Measurements from ENCODE around the gene CYP1A2.

The CYP1A2 gene

DNA sequence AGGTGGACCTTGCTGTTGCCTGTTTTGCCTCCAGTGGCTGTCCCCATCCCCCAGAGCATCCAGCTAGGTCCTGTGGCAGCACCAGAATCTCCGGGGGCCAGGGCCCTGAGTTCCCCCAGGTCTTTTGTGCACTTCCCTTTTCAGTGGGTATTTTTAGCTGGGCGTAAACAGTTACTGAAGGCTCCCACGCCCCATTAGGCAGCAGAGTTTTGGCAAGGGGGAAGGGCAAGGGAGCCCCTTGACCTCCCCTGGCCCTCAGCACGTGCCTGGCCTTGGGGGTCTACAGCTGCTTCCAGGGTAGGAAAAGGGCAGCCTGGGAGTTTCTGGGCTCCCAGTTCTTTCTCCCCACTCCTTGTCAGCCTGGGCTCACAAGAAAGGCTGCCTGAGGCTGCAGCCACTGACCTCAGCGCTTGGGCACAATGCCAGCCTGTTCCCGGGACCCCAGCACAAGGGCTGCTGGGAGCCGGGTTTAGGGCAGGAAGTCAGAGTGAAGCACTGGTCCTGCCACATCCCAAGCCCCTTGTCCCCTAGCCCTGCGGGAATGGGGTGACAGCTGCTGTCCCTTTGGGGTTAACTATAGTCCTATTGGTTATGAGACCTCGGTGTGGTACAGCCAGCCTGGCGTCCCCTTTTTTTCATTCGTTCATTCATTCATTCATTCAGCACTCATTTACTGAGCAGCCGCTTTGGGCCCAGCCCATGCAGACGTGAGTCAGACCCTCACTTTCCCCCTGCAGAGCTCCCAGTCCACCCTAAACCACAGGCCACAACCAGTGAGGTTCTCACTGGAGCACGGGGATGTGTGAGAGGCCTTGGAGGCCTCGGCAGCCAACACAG is 41.7 kb downstream of the CYP1A2 start:
- DNase-seq: no peak

DNA sequence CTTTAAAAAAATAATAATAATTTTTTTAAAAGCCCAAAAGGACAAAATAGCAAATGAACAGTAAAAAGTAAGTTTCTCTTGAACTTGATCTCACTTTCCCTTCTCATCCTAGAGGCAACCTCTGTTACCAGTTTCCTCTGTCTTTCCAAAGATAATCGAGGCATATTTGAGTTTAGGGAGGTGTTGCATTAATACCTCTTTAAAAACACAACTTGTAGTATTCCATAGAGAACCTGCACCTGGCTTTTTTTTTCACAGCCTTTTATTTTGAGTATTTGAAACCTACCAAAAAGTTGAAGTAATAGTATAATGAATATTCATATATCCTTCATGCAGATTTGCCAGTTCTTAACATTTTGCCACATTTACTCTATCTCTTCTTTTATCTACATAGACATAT is 42.4 kb downstream of the CYP1A2 start:
- DNase-seq: no peak

DNA sequence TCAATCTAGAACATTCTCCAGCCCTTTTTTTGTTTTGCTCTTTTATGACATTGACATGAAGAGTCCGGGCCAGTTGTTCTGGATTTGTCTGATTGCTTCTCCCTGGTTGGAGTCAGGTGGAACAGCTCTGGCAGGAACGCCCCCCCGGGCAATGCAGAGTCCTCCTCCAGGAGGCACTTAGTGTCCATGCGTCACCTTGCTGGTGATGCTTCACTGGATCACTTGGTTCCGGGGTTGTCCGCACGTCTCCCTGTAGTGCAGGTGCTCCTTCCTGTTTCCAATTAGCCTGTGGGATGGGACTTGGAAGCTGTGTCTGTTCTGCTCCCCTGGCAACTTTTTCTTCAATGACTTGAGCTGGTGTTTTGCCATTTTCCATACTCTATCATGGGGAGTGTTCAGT is 43.0 kb downstream of the CYP1A2 start:
- DNase-seq: no peak

DNA sequence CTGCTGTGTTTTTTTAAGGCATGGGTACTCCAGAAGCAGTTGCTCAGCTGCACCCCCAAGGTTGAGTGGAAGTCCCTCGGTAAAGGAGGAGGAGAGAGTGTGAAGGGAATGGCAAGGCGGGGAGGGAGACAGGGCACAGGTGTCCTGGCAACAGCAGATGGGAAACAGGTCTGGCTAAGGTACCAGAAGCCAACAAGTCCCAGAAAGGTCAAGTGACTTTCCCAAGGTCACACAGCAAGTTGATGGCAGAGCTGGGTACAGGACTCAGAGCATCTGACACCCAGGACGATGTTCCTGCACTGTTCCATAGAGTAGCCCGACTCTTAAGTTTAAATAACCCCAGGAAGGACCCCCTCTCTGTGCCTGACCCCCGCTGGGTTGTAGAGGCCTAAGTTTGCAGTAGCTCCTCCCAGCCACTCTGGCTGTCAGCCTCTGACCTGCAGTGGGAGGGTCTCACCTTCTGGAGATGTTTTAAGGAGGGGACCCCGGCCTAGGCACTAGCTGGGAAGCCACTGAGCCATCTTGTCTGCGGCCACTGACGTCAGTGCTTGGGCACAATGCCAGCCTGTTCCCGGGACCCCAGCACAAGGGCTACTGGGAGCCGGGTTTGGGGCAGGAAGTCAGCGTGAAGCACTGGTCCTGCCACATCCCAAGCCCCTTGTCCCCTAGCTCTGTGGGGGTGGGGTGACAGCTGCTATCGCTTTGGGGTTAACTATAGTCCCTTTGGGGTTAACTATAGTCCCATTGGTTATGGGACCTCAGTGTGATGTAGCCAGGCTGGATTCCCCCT is 43.8 kb downstream of the CYP1A2 start:
- no peak for DNase-seq

DNA sequence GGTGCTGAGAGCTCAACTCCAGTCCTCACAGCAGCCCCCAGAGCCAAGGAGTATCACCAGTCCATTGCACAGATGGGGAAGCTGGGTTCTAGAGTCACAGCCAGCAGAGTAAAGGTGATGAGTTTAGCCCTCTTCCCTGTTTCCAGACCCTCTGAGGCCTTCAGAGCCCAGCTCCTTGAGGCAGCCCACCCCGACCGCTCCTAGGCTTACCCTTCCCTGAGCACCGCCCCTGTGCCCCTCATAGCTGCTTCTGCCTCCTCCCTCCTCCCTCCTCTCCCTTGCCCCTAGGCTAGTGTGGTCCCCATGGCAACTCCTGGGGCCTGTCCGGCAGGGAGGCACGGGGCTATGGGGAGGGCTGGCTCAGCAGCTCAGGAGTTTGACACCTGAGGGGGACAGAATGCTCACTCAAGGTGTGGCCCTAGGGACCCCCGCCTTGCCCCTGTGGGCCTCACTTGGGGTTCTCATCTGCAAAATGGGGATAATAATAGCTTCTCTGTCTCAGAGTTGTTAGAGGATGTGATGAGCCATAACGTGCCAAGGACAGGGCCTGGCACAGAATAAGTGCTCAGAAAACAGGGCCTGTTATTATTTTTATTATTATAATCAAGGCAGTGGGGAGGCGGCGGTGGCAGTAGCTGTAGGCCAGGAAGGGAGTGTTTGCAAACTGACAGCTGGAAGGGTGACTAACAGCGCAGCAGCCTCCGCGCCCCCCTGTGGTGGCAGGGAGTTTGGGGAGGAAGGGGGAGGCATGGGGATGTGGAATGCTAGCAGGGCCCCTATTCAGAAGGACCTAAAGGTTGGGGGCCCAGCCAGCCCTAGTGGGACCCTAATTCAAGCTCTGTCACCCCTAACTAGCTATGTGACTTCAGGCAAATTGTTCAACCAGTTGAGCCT is 44.7 kb downstream of the CYP1A2 start:
- DNase-seq: no peak

DNA sequence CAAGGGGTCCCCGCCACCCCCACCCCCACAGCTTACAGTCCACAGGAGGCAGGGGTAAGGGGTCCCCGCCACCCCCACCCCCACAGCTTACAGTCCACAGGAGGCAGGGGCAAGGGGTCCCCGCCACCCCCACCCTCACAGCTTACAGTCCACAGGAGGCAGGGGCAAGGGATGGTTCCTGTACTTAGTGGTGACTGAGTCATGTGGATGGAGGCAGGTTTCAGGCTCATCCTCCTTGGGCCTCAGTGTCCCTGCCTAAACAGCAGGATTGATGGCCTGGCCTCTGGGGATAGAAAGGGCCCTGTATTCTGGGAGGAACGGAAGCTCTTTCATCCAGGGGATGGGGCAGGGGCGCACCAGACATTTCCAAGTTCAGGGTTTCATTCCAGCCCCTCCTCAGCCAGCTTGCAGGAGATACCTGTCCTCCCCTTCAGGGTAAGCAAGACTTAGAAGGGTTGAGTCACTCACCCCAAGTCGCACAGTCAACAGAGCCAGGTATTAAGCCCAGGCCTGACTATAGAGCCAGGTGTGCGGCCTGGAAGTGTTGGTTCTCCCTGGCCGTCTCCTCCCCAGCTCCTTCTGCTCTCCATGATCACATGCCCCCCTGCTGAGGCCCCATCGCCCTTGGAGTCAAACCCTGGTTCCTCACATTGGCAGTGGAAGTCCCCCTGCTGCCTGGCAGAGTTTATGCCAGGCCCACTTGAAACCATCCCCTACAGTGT is 45.8 kb downstream of the CYP1A2 start:
- DNase-seq: no peak

DNA sequence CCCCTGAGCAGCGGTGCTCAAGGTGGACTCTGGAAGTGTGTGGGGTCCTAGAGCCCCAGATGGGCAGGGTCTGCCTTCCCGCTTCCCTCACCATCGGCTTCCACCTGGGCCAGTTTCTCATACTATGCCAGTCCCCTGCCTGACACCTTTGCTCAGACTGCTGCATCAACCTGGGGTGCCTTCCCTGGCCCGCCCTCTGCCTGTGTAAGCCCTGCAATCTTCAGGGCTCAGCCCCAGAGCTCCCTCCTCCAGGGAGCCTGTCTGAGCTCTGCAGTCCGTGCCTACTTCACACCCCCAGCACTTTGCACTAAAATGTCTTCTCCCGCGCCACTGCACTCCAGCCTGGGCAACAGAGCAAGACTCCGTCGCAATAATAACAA is 46.3 kb downstream of the CYP1A2 start:
- DNase-seq: no peak

DNA sequence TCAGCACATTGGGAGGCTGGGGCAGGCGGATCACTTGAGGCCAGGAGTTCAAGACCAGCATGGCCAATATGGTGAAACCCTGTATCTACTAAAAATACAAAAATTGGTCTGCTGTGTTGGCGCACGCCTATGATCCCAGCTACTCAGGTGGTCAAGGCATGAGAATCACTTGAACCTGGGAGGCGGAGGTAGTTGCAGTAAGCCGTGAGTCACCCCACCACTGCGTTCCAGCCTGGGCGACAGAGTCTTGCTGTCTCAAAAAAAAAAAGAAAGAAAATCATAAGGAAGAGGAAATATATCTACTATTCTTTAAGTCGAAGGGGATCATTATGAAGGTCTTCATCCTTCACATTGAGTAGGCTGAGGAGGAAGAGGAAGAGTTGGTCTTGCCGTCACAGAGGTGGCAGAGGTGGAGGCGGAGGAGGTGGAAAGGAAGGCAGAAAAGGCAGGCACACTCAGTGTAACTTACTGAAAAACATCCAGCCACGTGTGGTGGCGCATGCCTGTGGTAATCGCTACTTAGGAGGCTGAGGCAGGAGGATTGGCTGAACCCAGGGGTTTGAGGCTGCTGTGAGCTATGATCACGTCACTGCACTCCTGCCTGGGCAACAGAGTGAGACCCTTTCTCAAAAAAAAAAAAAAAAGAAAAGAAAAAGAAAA is 47.5 kb downstream of the CYP1A2 start:
- no peak for DNase-seq

DNA sequence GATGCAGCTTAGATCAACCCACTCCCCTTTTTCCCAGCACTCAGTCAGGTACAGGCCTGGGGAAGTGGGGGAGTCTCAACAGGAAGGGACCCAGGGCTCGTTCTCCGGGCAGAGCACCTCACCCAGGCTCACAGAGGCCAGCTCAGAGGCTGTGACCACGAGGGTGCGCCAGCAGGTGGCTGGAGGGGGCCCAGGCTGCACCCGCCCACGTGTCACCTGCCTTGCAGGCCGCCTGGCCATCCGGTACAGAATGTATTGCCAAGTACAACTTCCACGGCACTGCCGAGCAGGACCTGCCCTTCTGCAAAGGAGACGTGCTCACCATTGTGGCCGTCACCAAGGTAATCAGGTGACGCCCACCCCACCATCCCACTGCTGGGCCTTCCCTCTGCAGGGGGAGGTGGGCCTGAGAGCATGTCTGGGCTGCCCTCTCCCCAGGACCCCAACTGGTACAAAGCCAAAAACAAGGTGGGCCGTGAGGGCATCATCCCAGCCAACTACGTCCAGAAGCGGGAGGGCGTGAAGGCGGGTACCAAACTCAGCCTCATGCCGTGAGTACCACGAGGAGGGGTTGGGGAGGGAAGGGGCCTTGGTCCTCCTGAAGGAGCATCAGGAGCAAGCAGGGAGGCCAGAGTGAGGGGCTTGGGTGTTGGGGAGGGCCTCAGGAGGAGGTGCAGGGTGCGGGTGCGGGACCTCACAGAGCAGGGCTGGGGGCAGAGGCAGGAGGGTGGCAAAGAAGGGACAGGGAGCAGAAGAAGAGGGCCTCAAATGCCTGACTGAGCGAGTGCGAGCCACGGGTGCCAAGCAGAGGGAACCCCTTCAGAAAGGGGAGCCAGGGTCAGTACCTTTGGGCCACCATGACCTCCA is 50.0 kb downstream of the CYP1A2 start:
- no peak for DNase-seq

DNA sequence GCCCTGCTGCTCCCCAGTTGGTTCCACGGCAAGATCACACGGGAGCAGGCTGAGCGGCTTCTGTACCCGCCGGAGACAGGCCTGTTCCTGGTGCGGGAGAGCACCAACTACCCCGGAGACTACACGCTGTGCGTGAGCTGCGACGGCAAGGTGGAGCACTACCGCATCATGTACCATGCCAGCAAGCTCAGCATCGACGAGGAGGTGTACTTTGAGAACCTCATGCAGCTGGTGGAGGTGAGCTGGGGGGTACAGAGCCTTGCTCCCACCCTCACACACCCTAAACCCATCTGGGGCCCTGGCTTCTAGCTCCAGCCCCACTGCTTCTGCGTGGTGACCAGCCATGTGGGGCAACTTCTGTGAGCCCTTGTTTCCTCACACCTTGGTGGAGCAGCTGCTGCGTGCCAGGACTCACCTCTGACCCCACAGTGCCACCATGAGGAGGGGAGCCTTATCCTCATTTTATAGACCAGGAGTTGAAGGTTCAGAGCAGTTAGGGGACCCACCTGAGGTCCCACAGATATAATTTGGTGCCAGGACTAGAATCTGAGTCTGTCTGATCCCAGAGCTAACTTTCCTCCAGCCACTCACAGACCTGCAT is 50.7 kb downstream of the CYP1A2 start:
- DNase-seq: no peak

DNA sequence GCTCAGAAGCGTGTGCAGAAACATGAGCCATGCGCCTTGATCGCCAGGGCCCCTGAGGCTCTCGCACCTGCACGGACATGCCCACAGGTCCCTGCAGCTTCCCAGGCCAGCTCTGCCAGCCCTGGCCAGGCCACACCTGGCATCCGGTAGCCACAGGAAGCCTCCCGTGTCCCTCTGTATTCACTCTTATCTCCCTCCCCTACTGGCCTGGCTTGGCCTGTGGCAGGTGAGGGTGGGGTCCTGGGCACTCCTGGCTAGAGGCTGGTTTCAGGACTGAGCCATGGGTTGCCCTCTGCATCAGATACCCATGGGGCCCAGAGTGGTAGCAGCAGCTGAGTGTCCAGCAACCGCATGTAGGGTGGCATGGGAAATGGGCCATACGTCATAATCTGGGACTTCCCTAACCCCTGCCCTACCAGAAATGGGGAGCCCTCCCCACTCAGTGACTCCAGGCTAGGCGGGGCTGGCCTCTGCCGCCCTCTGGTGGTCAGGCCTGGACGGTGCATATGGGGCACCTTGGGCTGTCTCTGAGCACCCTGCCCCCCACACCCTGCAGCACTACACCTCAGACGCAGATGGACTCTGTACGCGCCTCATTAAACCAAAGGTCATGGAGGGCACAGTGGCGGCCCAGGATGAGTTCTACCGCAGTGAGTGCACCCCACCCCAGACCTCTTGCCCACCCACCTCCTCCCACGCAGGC is 51.4 kb downstream of the CYP1A2 start:
- peak; percentile 75 for DNase-seq

DNA sequence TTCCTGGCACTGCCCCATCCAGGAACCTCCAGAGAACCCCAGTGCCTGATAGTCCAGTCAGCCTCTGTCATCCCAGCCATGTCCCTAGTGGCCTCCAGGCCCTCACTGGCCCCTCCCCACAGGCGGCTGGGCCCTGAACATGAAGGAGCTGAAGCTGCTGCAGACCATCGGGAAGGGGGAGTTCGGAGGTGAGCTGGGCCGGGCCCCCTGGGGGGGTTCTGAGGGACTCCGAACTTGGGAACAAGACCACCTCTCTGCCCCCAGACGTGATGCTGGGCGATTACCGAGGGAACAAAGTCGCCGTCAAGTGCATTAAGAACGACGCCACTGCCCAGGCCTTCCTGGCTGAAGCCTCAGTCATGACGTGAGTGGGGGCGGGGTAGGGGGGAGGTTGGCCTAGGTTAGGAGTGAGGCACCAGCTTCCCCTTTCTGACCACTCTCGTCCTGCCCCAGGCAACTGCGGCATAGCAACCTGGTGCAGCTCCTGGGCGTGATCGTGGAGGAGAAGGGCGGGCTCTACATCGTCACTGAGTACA is 52.0 kb downstream of the CYP1A2 start:
- DNase-seq: no peak

DNA sequence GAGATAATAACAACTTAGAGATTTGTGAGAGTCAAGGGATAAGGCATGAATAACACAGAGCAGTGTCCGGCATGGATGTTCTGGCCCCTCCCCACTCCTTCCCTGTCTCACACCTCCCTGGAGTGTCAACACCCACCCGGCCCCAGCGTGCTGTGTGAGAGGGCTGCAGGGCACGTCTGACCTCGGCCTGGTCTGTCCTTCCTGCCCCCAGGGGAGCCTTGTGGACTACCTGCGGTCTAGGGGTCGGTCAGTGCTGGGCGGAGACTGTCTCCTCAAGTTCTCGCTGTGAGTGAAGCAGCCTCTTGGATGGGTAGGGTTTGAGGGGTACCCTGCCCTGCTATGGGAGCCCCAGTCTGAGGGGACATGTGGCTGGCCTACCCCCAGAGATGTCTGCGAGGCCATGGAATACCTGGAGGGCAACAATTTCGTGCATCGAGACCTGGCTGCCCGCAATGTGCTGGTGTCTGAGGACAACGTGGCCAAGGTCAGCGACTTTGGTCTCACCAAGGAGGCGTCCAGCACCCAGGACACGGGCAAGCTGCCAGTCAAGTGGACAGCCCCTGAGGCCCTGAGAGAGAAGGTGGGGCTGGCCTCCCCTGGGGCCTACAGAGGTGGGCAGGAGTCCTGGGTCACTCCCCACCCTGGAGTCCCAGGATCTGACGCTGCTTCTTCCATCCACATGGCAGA is 52.8 kb downstream of the CYP1A2 start:
- no peak for DNase-seq

DNA sequence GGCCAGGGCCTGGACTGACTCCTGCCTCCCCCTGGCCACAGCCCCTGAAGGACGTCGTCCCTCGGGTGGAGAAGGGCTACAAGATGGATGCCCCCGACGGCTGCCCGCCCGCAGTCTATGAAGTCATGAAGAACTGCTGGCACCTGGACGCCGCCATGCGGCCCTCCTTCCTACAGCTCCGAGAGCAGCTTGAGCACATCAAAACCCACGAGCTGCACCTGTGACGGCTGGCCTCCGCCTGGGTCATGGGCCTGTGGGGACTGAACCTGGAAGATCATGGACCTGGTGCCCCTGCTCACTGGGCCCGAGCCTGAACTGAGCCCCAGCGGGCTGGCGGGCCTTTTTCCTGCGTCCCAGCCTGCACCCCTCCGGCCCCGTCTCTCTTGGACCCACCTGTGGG is 53.6 kb downstream of the CYP1A2 start:
- DNase-seq: no peak

DNA sequence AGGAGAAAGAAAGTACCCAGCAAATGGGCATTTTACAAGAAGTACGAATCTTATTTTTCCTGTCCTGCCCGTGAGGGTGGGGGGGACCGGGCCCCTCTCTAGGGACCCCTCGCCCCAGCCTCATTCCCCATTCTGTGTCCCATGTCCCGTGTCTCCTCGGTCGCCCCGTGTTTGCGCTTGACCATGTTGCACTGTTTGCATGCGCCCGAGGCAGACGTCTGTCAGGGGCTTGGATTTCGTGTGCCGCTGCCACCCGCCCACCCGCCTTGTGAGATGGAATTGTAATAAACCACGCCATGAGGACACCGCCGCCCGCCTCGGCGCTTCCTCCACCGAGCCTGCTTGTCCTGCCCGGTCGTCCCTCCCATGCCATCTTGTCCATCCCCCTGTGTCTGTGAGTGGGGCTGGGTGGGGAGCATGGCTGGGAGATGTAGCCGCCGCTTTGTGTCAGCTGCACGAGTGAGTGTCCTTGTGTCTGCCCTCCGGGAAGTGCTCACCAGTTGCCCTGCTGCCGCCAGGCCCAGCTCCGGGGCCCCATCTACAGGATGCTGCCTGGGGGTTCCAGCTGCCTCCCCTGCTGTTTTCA is 54.3 kb downstream of the CYP1A2 start:
- DNase-seq: no peak

DNA sequence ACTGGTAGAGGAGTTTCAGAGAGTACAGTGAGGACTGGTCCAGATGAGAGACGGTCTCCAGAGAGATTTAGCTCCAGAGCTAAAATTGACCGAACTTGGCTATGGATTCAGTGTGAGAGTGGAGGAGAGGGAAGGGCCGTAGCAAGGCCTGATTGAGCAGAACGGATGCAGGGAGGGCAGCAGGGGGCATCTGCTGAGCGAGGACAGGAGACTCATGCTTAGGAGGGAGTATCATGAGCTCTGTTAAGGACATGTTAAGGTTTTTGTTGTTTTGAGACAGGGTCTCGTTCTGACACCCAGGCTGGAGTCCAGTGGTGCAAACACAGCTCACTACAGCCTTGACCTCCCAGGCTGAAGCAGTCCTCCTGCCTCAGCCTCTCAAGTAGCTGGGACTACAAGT is 56.3 kb downstream of the CYP1A2 start:
- no peak for DNase-seq

Measured in NCI-H82 (cell line).